GM21723 (cell line): ENCODE results near the gene EDNRA.
A peak's percentile ranks its signal among the peaks of the same experiment; 100 is the strongest.

ENCODE experiments used
- ATAC-seq: cut with Tn5 transposase; IDR thresholded peaks from one replicate; pipeline ENCODE4 v1.9.1; 2021; ENCODE audit warnings: mild to moderate bottlenecking, moderate library complexity; ENCODE audit not compliant: unreplicated experiment

The EDNRA gene

DNA sequence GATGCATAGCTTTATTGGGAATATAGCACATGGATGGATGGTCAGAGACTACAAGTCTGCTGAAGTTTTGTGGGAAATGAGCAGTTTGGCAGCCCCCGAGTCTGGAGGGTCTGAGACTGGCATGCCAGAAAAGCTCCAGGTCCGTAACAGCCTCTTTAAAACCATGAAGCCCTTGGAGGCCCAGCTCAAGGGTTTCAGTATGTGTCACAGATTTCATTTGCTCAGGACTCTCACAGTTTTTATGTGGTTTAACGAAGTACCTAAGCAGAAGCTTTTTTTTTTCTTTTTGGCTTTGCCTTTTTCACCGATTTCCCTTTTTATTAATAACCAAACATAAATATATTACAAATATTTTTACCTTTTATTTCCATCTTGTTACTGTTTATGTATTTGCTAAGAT, 105.7 kb downstream of the EDNRA start:
- ATAC-seq, result peak; percentile 83

DNA sequence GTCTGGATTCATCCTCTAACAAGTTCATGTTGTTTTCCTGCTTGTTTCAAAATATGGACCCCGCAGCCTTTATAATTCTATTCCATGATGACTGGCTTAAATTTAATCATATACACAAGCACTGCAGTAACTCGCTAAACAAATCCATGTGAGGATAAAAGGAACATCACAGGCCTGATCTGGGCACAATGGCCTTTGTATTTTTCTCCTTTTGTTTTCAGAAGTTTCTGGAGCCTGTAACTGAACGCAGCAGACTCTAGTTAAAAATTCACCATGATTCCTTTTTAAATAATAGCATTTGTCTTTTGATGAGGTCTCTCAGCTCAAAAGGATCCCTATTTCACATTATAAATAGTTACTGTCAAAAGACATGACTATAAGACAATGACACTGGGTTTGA, 106.1 kb downstream of the EDNRA start:
- no peak for ATAC-seq

DNA sequence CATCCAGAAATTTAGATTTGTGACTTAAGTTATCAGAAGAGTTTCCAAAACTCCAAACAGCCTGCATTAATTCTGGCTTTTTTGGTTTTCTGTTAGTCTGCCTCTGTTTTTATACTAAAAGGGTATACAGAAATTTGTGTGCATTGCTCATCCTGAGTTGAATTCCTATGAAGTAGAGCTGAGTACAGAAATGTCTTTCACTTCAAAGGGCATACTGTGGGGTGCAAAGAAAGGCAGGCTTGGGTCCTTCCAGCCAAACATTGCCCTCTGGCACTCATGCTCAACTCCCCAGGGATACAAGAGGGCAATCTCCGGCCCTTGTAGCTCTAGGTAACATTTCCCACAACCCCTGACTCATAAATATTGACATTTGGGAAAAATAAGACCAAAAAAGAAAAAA, 108.7 kb downstream of the EDNRA start:
- no peak for ATAC-seq

DNA sequence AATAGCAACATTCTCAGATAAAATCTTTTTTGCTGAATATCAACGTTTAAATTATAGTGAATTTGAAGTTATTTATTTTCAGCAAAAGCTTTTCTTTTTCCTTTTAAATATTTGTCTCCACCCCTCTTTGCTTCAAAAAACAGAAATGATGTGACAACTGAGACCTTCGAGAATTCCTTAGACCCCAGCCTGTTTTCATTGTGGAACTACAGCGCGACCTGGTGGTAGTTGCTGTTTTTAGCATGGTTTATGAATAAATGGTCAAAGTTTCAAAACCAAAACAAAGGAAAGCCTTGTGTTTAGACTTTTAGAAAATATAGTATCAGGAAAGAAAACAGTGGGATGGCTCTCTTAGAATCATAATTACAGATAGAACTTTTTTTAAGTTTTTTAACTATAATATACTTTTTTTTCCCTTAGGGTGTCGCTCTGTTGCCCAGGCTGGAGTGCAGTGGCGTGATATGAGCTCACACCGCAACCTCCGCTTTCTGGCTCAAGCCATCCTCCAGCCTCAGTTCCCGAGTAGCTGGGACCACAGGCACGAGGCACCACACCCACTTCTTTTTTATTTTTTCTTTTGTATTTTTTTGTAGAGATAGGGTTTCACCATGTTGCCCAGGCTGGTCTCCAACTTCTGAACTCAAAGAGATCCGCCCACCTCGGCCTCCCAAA, 109.5 kb downstream of the EDNRA start:
- peak; percentile 61 for ATAC-seq

DNA sequence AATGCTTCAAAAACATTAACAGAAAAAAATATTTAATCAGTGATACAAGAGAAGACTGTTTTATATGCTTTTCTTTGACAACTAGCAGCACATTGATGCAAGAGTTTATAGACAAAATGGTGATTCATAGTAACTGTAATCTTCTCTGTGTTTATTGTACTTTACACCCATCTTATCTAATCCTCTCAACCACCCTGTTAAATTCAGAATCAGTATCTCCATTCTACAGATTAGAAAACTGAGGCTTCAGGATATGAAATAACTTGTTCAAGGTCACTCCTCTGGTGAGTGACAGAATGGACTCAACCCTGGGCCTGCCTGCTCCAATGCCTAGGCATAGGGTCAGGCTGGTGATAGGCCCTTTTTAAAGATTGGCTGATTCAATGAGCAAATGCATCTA, 110.2 kb downstream of the EDNRA start:
- ATAC-seq, result no peak

DNA sequence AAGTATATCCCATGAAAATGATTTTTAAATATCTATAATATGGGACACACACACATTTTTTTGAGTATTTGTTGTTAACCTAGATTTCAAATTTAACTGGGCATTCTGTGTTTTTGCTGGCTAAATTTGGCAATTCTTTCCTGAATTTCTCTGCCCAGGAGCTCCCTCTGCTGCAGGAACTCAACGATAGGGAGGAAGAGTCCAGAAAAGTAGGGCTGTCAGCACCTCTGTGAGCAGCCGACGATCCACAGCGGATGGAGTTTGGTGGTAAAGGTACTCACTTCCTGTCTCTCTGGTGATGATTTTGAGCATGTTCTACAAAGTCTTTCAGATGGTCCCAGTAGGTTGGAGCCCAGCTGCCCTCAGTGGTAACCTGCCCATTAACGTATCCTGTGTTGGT, 113.2 kb downstream of the EDNRA start:
- no peak for ATAC-seq
